Stomach (tissue), 9 donors: Measurements from ENCODE around the gene LRRTM4. TPM values are rescaled to one million over a fixed set of nuclear protein-coding genes. Genes with fewer than 3 reads are reported as not detected.

ENCODE experiments used
- DNase-seq, 2 donors: peaks; one replicate each; pipeline versions ENCODE4 v3.0.0 to v3.0.0-alpha.2; 2013 to 2019
- H3K27ac ChIP-seq, 5 donors: fragments of 200-600 bp in 4 of 5; sonication (generic) in 4 of 5; one replicate each; pipeline ENCODE4 v1.5.1; 2013 to 2019; ENCODE audit warnings: mild to moderate bottlenecking in 1 of 5, moderate library complexity in 1 of 5
- H3K27me3 ChIP-seq, 3 donors: fragments of 200-600 bp; sonication (generic); one replicate each; pipeline ENCODE4 v1.5.1; 2017 to 2019; ENCODE audit warnings: mixed run types in 1 of 3
- H3K36me3 ChIP-seq, 4 donors: fragments of 200-600 bp; sonication (generic); 1 replicate in 3 of 4; 2 replicates in 1 of 4; pipeline ENCODE4 v1.5.1; 2016 to 2019
- H3K4me1 ChIP-seq, 4 donors: fragments of 200-600 bp; sonication (generic); one replicate each; pipeline ENCODE4 v1.5.1; 2016 to 2019
- H3K4me3 ChIP-seq, 4 donors: fragments of 200-600 bp; sonication (generic) in 3 of 4; one replicate each; pipeline ENCODE4 v1.5.1; 2016 to 2019; ENCODE audit warnings: mild to moderate bottlenecking in 1 of 4
- H3K9me3 ChIP-seq, 4 donors: fragments of 200-600 bp; sonication (generic); one replicate each; pipeline ENCODE4 v1.5.1; 2016 to 2019
- CTCF ChIP-seq, 7 experiments: fragments of 450-650 bp in 4 of 7; fragments of 200-600 bp in 3 of 7; sonication (generic) in 3 of 7; IDR thresholded peaks; one replicate each; pipeline ENCODE4 v1.5.1; 2016 to 2019; ENCODE audit warnings: antibody characterized with exemption in 7 of 7, control low read depth in 2 of 7, mild to moderate bottlenecking in 1 of 7
- EP300 ChIP-seq: sonication (generic); formaldehyde crosslinking; IDR thresholded peaks from one replicate; pipeline ENCODE4 v1.6.1; 2017; ENCODE audit warnings: antibody characterized with exemption
- POLR2A ChIP-seq, 4 donors: fragments of 450-650 bp; IDR thresholded peaks; one replicate each; pipeline ENCODE4 v1.6.1; 2016; ENCODE audit warnings: antibody characterized with exemption in 4 of 4, control low read depth in 2 of 4, mild to moderate bottlenecking in 1 of 4, moderate library complexity in 1 of 4
- POLR2AphosphoS5 ChIP-seq, 3 donors: sonication (generic); formaldehyde crosslinking; IDR thresholded peaks; one replicate each; pipeline ENCODE4 v1.6.1; 2016; ENCODE audit warnings: antibody characterized with exemption in 3 of 3
- WGBS, 5 donors: extraction: QIAGEN DNeasy Blood & Tissue Kit in 3 of 5; methylation state at CpG; one replicate each; pipeline versions ENCODE4 v1.1.5 to v1.1.7; 2013 to 2018; 5-methylcytosine and 5-hydroxymethylcytosine counted together
- intact Hi-C: fragments of 100-400 bp; cut with DNase I; formaldehyde crosslinking; loops from one replicate; pipeline ENCODE4 v1.15.1; 2023; ENCODE audit warnings: low total_unique reads
- polyA plus RNA-seq, 3 donors: library from polyadenylated mRNA; stranded (reverse); fragments of 200-250 nt; gene quantifications; one replicate each; pipeline ENCODE4 v1.2.3, GENCODE V29; 2013
- total RNA-seq, 5 donors: library from RNA; depleted of rRNA; stranded (reverse); fragments of >200 nt; gene quantifications; one replicate each; pipeline versions ENCODE4 v1.1.0 to v1.2.3, GENCODE V29; 2014 to 2016
- donor health status: healthy with polysubstance abuse.
- donor health status: Bipolar disorder and iron deficiency.
- donor health status: healthy.

The LRRTM4 gene
- total and polyA plus RNA-seq, 8 donors: 0.13 to 2.2 (median 0.19) TPM; not detected in 5

GRCh38 chr2:76730021-76730420, 792.2 kb downstream of the LRRTM4 start:
- Histone ChIP-seq H3K4me1 (no peaks in the 10 kb centered on the region), H3K27ac (no peak overlapping the region), H3K4me3 (no peak overlapping the region), H3K36me3 (no peaks in the 10 kb centered on the region), H3K27me3 (no peaks in the 10 kb centered on the region), H3K9me3 (no peaks in the 10 kb centered on the region)
- intact Hi-C loops: no loop called here
- TF ChIP-seq EP300 (no peak), POLR2AphosphoS5 (IDR thresholded peaks at IDR 0.05) (no peak), POLR2A (IDR thresholded peaks at IDR 0.05) (no peak), CTCF (IDR thresholded peaks at IDR 0.05) (no peak)
- DNase-seq: no peak
- WGBS, 5 donors: 74 to 89% (median 87%) methylated on average over 4 of the region's 4 CpGs

GRCh38 chr2:76721226-76721625, 801.0 kb downstream of the LRRTM4 start:
- no peak for TF ChIP-seq POLR2AphosphoS5 (IDR thresholded peaks at IDR 0.05)
- TF ChIP-seq EP300: no peak
- no peak for TF ChIP-seq CTCF (IDR thresholded peaks at IDR 0.05)
- TF ChIP-seq POLR2A (IDR thresholded peaks at IDR 0.05): no peak
- Histone ChIP-seq H3K4me3 (no peak overlapping the region), H3K36me3 (no peaks in the 10 kb centered on the region), H3K27me3 (no peaks in the 10 kb centered on the region), H3K9me3 (no peaks in the 10 kb centered on the region), H3K27ac (no peak overlapping the region), H3K4me1 (no peaks in the 10 kb centered on the region)
- intact Hi-C loops: no loop called here
- WGBS, 5 donors: 67 to 88% (median 79%) methylated on average over 3 of the region's 3 CpGs
- no peak for DNase-seq

GRCh38 chr2:76713312-76713711, 808.9 kb downstream of the LRRTM4 start:
- Histone ChIP-seq H3K27ac (no peak overlapping the region), H3K36me3 (no peaks in the 10 kb centered on the region), H3K27me3 (no peaks in the 10 kb centered on the region), H3K9me3 (no peaks in the 10 kb centered on the region), H3K4me1 (no peaks in the 10 kb centered on the region), H3K4me3 (no peak overlapping the region)
- DNase-seq: no peak
- WGBS, 5 donors: 88 to 95% (median 92%) methylated on average over 3 of the region's 3 CpGs
- intact Hi-C loops: no loop called here
- TF ChIP-seq POLR2A (IDR thresholded peaks at IDR 0.05) (no peak), POLR2AphosphoS5 (IDR thresholded peaks at IDR 0.05) (no peak), EP300 (no peak), CTCF (IDR thresholded peaks at IDR 0.05) (no peak)

- no peaks in the 10 kb centered on the region for H3K4me1 ChIP-seq
- intact Hi-C loops: no loop called here
- no peaks in the 10 kb centered on the region for H3K27me3 ChIP-seq
- no peak for DNase-seq
- TF ChIP-seq CTCF (IDR thresholded peaks at IDR 0.05) (no peak), POLR2AphosphoS5 (IDR thresholded peaks at IDR 0.05) (no peak), EP300 (no peak), POLR2A (IDR thresholded peaks at IDR 0.05) (no peak)
- H3K27ac ChIP-seq: no peak overlapping the region
- H3K4me3 ChIP-seq: no peak overlapping the region
- H3K36me3 ChIP-seq: no peaks in the 10 kb centered on the region
- 34 to 43% (median 37%) methylated on average over 2 of the region's 2 CpGs for WGBS, 5 donors
- H3K9me3 ChIP-seq: no peaks in the 10 kb centered on the region
Measured at GRCh38 chr2:76711490-76711889, 810.7 kb downstream of the LRRTM4 start.
